K562 (cell line): Measurements from ENCODE around the gene GADD45G. TPM values are rescaled to one million over a fixed set of nuclear protein-coding genes. Genes with fewer than 3 reads are reported as not detected.

ENCODE experiments used
- NCOA2 ChIP-seq, 2 experiments: fragments of 450-650 bp; IDR thresholded peaks; 2 replicates each; pipeline ENCODE4 v1.6.1; 2018; ENCODE audit warnings: mild to moderate bottlenecking in 2 of 2, moderate library complexity in 1 of 2; ENCODE audit not compliant: partially characterized antibody in 2 of 2
- NFRKB ChIP-seq: fragments of 450-650 bp; IDR thresholded peaks from 2 replicates; pipeline ENCODE4 v1.6.1; 2016; ENCODE audit warnings: low read depth
- THRAP3 ChIP-seq: fragments of 450-650 bp; IDR thresholded peaks from 2 replicates; pipeline ENCODE4 v1.6.1; 2016; ENCODE audit warnings: mild to moderate bottlenecking, inconsistent platforms, borderline replicate concordance
- ZNF318 ChIP-seq, 2 experiments: fragments of 450-650 bp; IDR thresholded peaks; 2 replicates each; pipeline ENCODE4 v1.6.1; 2016; ENCODE audit warnings: mild to moderate bottlenecking in 2 of 2, borderline replicate concordance in 1 of 2, low read depth in 1 of 2, moderate library complexity in 1 of 2
- ZNF644 ChIP-seq: fragments of 200-800 bp; sonication (Bioruptor generic); IDR thresholded peaks from 2 replicates; pipeline ENCODE4 v1.6.1; 2016; ENCODE audit warnings: low read depth, missing genetic modification characterization, missing compliant biosample characterization
- polyA plus RNA-seq, 8 experiments: library from polyadenylated mRNA; depleted of rRNA in 4 of 8; stranded (reverse) in 5 of 8; unstranded in 3 of 8; fragments of >200 nt; fragmentation: Nextera tagmentation in 2 of 8; fragmentation: Illumina TruSeq in 1 of 8; extraction: Ambion mirVana in 2 of 8; extraction: Trizol in 1 of 8; gene quantifications; 2 replicates each; pipeline versions ENCODE4 v1.2.1 to v1.2.3, GENCODE V29; 2011 to 2014; ENCODE audit warnings: inconsistent platforms in 1 of 8, missing spikeins in 1 of 8
- total RNA-seq, 7 experiments: library from RNA; depleted of rRNA in 6 of 7; stranded (reverse); fragments of >200 nt in 6 of 7; fragmentation: Illumina TruSeq in 2 of 7; extraction: Trizol in 2 of 7; gene quantifications; 2 replicates each; pipeline versions ENCODE4 v1.2.1 to v1.2.3, GENCODE V29; 2011 to 2021; ENCODE audit warnings: low replicate concordance in 1 of 7

The GADD45G gene
- total and polyA plus RNA-seq, 9 of the 15 experiments (the other 6 are each of a cell fraction or from before 2014, with no cell fraction given), result 0.20 to 0.34 TPM; not detected in 7

DNA sequence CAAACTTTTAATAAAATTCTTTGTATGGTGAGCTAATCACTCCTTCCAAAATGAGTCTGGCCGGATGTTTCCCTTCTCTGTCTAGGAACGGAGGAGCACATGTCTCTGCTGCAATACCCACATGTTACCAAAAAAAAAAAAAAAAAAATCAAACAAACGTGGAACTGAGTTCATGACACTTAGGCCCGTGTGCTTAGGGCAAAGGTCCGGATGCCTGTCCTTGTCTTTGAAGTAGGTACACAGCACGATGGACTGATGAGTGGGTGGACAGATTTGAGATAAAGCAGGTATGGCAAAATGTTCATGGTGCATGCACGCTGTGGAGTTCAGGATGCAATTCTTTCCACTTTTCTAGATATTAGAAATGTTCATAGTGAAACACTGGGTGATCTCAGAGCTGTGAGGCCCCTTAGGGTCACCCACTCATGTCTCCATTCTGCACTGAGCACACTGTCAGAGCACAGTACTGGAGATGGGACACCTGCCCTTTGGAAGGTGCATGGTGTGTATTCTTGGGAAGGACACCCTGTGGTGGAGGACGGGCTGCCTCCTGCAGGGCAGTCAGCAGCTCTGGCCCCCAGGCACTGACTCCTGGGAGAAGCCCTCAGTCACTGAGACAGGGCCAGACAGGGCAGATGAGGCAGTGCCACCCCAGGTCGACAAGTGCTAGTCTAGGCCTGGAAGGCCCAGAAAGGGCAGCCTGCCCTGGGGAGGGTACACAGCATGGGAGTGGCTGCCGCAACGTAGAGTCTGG is 43.6 kb downstream of the GADD45G start (continued):
- TF ChIP-seq ZNF318 (IDR thresholded peaks at IDR 0.05; ENCODE audit: borderline replicate concordance in 1 of 2, low read depth in 1 of 2) (no peak), ZNF644 (tag) (no peak), NFRKB (no peak), NCOA2 (IDR thresholded peaks at IDR 0.05; ENCODE audit: partially characterized antibody in 2 of 2) (no peak), THRAP3 (no peak)
